CMK (cell line): ENCODE data around the gene KCNIP4.
"Not testable (repeated sequence)": the region's sequence is repeated elsewhere in the genome, so short reads cannot be mapped to it uniquely, and the experiment has no call there.

Source experiments
- DNase-seq: peaks from one replicate; pipeline ENCODE4 v3.0.0-alpha.2; 2010; ENCODE audit warnings: low read depth

Gene KCNIP4

GRCh38 chr4:21948347-21949072, at the start of gene KCNIP4:
Gene KCNIP4 (minus strand): TSS chr4:21948772.
- DNase-seq, result no peak

GRCh38 chr4:21996618-21997017, 48.0 kb upstream of the KCNIP4 start:
- not testable (repeated sequence) for DNase-seq

- DNase-seq, result no peak
Observed at GRCh38 chr4:21992330-21992729, 43.8 kb upstream of the KCNIP4 start.

GRCh38 chr4:21991562-21991961, 43.0 kb upstream of the KCNIP4 start:
- DNase-seq, result no peak

- DNase-seq, result no peak
Observed at GRCh38 chr4:21991050-21991449, 42.5 kb upstream of the KCNIP4 start.

- no peak for DNase-seq
Observed at GRCh38 chr4:21989351-21989750, 40.8 kb upstream of the KCNIP4 start.

GRCh38 chr4:21986307-21986706, 37.7 kb upstream of the KCNIP4 start:
- DNase-seq, result no peak

- no peak for DNase-seq
Observed at GRCh38 chr4:21982087-21982486, 33.5 kb upstream of the KCNIP4 start.

- DNase-seq, result no peak
Observed at GRCh38 chr4:21979196-21979595, 30.6 kb upstream of the KCNIP4 start.

GRCh38 chr4:21976166-21976565, 27.6 kb upstream of the KCNIP4 start:
- DNase-seq, result no peak

- no peak for DNase-seq
Observed at GRCh38 chr4:21973850-21974249, 25.3 kb upstream of the KCNIP4 start.

- no peak for DNase-seq
Observed at GRCh38 chr4:21964762-21965319, 16.3 kb upstream of the KCNIP4 start.

GRCh38 chr4:21962691-21963090, 14.1 kb upstream of the KCNIP4 start:
- DNase-seq, result no peak

- DNase-seq, result no peak
Observed at GRCh38 chr4:21960793-21961192, 12.2 kb upstream of the KCNIP4 start.

- no peak for DNase-seq
Observed at GRCh38 chr4:21954916-21955315, 6.3 kb upstream of the KCNIP4 start.

- DNase-seq, result no peak
Observed at GRCh38 chr4:21953653-21954052, 5.1 kb upstream of the KCNIP4 start.

GRCh38 chr4:21952549-21952948, 4.0 kb upstream of the KCNIP4 start:
- no peak for DNase-seq

GRCh38 chr4:21949073-21949457, 493 bp upstream of the KCNIP4 start:
- no peak for DNase-seq

GRCh38 chr4:21947791-21948346, 703 bp downstream of the KCNIP4 start:
- DNase-seq, result no peak

- no peak for DNase-seq
Observed at GRCh38 chr4:21946858-21947257, 1.7 kb downstream of the KCNIP4 start.

GRCh38 chr4:21921526-21922180, 26.9 kb downstream of the KCNIP4 start:
- no peak for DNase-seq

- no peak for DNase-seq
Observed at GRCh38 chr4:21915761-21916160, 32.8 kb downstream of the KCNIP4 start.

GRCh38 chr4:21901831-21902230, 46.7 kb downstream of the KCNIP4 start:
- DNase-seq, result no peak
